Measurements from ENCODE around the gene DNPH1.
A peak's percentile ranks its signal among the peaks of the same experiment; 100 is the strongest.

Gene DNPH1

GRCh38 chr6:43222418-43223059 lies 6.7 kb downstream of the DNPH1 start:
- DNase-seq = no peak
- intact Hi-C loops (cut with DNase I) = no loop called here

GRCh38 chr6:43221046-43221972 lies 8.0 kb downstream of the DNPH1 start:
- DNase-seq = peak in 30 of 42 donors; percentile 14 to 66 (median 43)
- intact Hi-C loops (cut with DNase I) = no loop called here

- intact Hi-C loops (cut with DNase I) = no loop called here
- no peak for DNase-seq
These were observed 8.8 kb downstream of the DNPH1 start for GRCh38 chr6:43220439-43220951.

- intact Hi-C loops (cut with DNase I) = no loop called here
- no peak for DNase-seq
These were observed 9.5 kb downstream of the DNPH1 start for GRCh38 chr6:43219814-43220213.

- intact Hi-C loops (cut with DNase I) = no loop called here
- DNase-seq = peak in 3 of 42 donors; percentile 10 to 30 (median 26)
These were observed 10.2 kb downstream of the DNPH1 start for GRCh38 chr6:43219119-43219518.

- DNase-seq = no peak
- intact Hi-C loops (cut with DNase I) = no loop called here
These were observed 11.9 kb downstream of the DNPH1 start for GRCh38 chr6:43217351-43217750.

GRCh38 chr6:43216200-43216599 lies 13.1 kb downstream of the DNPH1 start:
- no peak for DNase-seq
- intact Hi-C loops (cut with DNase I) = no loop called here

GRCh38 chr6:43215066-43215465 lies 14.2 kb downstream of the DNPH1 start:
- intact Hi-C loops (cut with DNase I) = no loop called here
- no peak for DNase-seq

- no peak for DNase-seq
- intact Hi-C loops (cut with DNase I) = no loop called here
These were observed 15.8 kb downstream of the DNPH1 start for GRCh38 chr6:43213431-43213830.

- DNase-seq = no peak
- intact Hi-C loops (cut with DNase I) = no loop called here
These were observed 17.3 kb downstream of the DNPH1 start for GRCh38 chr6:43211955-43212354.

GRCh38 chr6:43207286-43207685 lies 22.0 kb downstream of the DNPH1 start:
- DNase-seq = no peak
- intact Hi-C loops (cut with DNase I) = no loop called here

- no peak for DNase-seq
- intact Hi-C loops (cut with DNase I) = no loop called here
These were observed 23.4 kb downstream of the DNPH1 start for GRCh38 chr6:43205849-43206248.

GRCh38 chr6:43204271-43205105 lies 24.8 kb downstream of the DNPH1 start:
- no peak for DNase-seq
- intact Hi-C loops (cut with DNase I) = no loop called here

- no peak for DNase-seq
- intact Hi-C loops (cut with DNase I) = no loop called here
These were observed 25.6 kb downstream of the DNPH1 start for GRCh38 chr6:43203718-43204095.

- intact Hi-C loops (cut with DNase I) = no loop called here
- DNase-seq = no peak
These were observed 26.1 kb downstream of the DNPH1 start for GRCh38 chr6:43203029-43203717.

- DNase-seq = no peak
- intact Hi-C loops (cut with DNase I) = no loop called here
These were observed 26.8 kb downstream of the DNPH1 start for GRCh38 chr6:43202451-43202850.

- DNase-seq = peak in 1 of 42 donors; percentile 22
- intact Hi-C loops (cut with DNase I) = no loop called here
These were observed 28.7 kb downstream of the DNPH1 start for GRCh38 chr6:43200541-43200940.

GRCh38 chr6:43199912-43200311 lies 29.4 kb downstream of the DNPH1 start:
- intact Hi-C loops (cut with DNase I) = no loop called here
- peak in 1 of 42 donors; percentile 5 for DNase-seq

- no peak for DNase-seq
- intact Hi-C loops (cut with DNase I) = no loop called here
These were observed 32.9 kb downstream of the DNPH1 start for GRCh38 chr6:43196337-43196736.

Data from head of caudate nucleus (tissue), 42 donors.